Jurkat, Clone E6-1 (cell line): Measurements from ENCODE around the gene ST6GALNAC6.
"Not testable (repeated sequence)": the region's sequence is repeated elsewhere in the genome, so short reads cannot be mapped to it uniquely, and the experiment has no call there.

Source experiments
- DNase-seq: peaks from one replicate; pipeline ENCODE4 v3.0.0-alpha.2; 2011; ENCODE audit warnings: low read depth, low spot score
- H3K4me3 ChIP-seq: 2 replicates; pipeline ENCODE4 v1.5.1; 2011; ENCODE audit warnings: mild to moderate bottlenecking, low read length, control low read depth, moderate library complexity

Gene ST6GALNAC6

DNA sequence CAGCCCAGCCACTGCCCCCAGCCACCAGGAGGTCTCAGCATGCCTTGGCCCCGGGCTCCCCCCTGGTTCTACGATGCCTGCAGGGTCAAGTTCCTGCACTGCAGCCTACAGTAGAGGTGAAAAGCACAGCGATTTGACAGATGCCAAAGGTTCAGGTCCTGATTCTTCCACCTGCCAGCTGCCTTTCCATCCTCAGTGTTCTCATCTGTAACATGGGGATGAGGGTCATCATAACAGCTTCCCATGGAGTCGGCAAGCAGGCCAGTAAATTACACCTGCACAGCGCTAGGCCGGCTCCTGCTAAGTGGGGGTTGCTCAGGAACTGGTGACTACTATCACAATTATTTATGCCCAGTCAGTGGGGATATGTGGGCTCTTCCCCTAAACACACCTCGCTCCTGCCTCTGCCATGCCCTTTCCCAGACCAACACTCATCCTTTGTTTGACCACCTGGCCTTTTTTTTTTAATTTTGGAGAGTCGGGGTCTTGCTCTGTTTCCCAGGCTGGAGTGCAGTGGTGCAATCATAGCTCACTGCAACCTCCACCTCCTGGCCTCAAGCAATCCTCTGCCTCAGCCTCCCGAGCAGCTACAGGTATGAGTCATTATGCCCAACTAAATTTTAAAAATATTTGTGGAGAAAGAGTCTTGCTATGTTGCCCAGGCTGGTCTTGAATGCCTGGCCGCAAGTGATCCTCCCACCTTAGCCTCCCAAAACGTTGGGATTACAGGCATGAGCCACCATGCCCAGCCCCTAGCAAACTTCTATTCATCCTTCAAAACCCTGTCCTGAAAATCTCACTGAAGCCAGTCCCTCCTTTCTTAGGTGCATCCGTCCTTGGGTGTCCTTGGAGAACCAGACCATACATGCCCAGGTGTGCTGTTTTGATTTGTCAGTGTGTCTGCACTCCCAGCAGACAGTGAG lies 51.3 kb downstream of the ST6GALNAC6 start:
- H3K4me3 ChIP-seq = no peak overlapping the region

DNA sequence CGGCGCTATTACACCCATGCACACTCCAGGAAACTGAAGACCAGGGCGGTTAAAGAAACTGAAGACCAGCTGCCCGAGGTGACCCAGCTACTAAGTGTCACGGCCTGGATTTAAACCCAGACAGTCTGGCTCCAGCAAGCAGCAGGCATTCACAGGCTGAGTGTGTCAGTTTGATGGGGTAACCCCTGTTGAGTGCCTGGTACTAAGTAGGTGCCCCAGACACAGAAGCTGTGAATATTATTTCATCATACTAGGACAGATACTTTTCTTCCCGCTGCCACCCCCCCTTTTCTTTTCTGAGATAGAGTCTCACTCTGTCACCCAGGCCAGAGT lies 52.3 kb downstream of the ST6GALNAC6 start:
- no peak for DNase-seq
- no peak overlapping the region for H3K4me3 ChIP-seq

More for the DNA sequence above, 51.3 kb downstream of the ST6GALNAC6 start:
- DNase-seq = no peak

GRCh38 chr9:127846443-127847177 lies 52.8 kb downstream of the ST6GALNAC6 start:
- DNase-seq = no peak
- no peak overlapping the region for H3K4me3 ChIP-seq

DNA sequence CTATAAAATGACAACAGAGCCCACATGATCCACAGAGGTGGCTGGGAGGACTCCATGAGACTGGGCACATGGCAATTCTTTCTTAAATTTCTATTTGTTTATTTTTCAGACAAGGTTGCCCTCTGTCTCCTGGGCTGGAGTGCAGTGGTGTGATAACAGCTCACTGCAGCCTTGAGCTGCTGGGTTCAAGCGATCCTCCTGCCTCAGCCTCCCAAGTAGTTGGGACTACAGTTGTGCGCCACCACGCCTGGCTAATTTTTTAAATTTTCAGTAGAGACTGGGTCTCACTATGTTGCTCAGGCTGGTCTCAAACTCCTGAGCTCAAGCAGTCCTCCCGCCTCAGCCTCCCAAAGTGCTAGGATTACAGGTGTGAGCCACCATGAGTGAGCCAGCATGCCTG lies 53.8 kb downstream of the ST6GALNAC6 start:
- not testable (repeated sequence) for H3K4me3 ChIP-seq, DNase-seq

DNA sequence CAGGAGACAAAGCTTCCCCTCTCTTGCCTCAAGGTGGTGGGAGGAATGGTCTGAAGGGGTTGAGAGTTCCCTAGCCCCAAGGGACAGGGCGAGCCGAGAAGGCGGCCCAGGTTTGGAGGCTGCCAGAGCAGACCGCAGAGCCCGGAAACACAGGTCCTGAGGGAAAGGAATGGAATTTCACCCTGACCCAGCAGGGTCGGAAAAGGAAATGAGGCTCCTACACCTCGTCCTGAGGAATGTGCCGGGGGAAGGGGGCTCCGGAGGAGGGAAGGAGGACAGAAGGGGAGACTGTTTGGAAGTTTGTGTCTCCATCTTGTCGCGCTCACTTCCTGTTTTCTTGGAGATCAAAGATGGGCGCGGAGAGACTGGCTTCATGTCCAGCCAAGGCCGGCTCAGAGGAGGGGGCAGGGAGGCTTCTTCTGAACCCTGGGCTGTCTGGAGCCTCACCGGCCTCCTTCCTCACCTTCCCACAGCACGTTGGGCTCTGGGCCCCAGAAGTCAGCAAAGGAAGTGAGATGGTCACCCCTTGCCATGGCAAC lies 54.5 kb downstream of the ST6GALNAC6 start:
- no peak overlapping the region for H3K4me3 ChIP-seq
- DNase-seq = no peak

DNA sequence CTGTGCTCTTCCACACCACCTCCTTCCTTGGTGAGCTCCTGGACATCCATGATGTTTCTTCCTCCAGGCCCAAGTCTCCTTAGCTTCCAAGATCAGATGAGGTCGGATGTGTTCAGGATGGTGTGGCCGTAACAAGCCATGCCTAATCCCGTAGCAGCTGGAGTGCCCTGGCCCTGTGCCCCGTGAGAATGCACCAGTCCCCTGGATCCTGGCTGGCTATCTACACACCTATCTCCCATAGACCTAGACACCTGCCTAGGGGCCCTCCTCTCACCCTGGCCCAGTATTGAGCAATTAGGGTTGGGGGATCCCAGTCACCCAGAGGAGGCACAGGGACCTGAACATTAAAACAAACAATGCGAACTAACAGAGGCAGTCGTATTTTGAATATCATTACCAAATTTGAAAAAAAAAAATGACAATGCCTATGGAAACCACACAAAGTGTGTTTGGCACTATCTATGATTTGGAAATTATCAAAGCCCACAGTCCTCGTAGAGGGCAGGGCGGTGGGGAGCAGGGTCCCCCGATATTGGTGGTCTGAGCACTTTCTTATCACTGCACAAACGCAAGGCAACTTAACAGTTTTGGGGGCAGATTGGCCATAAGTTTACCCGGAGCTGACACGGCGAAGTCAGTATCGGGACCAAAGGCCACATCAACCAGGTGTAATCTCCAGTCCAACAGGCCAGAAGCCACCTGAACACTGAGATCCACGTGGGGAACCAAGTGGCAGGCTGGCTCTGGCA lies 58.1 kb downstream of the ST6GALNAC6 start:
- H3K4me3 ChIP-seq = no peak overlapping the region
- DNase-seq = no peak

DNA sequence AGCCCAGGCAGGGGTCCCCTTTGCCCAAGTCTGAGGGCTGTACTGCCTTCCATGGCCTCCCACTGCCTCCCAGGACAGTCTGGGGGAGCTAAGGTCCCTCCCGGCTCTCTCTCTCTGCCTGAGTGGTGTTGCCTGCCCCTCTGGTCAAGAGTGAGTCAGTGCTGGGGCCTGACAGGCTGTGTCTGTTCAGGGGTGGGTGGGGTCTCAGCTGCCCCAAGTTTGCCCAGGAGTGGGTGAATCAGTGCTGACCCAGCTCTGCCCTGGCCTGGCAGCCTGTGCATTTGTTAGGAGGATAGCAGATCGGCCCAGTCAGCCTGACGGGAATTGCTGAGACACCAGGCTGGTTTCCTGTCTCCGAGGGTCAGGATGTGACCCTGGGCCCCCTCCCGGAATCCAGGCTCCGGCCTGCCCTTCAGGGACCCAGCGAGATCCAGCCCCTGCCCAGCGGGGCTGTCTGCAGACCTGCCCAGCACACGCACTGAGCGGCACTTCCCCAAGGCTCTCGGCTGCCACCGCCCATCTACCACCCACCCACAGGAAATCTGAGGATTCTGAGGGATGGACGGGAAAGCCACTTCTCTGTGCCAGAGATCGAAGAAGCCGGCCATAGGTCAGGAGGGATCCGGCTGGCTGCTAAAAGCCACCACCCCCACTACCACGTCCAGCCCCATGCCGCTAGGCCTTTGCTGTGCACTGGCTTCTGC lies 60.9 kb downstream of the ST6GALNAC6 start:
- no peak overlapping the region for H3K4me3 ChIP-seq
- DNase-seq = no peak

DNA sequence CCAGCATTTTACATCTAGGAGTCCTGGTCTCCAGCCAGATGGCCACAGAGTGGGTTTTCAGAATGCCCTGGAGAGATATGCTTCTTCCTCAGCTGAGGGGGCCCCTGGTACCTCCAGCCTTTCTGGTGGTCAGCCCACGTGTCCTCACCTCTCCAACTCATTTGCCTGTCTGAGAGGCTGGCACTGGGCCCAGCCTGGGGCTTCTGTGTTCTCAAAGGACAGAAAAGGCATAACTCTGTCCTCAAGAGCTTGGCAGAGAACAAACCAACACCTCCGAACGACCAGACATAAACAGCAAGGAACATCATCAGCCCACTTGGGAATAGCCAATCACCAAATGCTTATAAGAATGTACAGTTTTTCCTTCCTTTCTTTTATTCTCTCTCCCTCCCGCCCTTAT lies 62.1 kb downstream of the ST6GALNAC6 start:
- DNase-seq = no peak

GRCh38 chr9:127836561-127836960 lies 62.8 kb downstream of the ST6GALNAC6 start:
- DNase-seq, H3K4me3 ChIP-seq: not testable (repeated sequence)

More for the DNA sequence above, 62.1 kb downstream of the ST6GALNAC6 start:
- H3K4me3 ChIP-seq = no peak overlapping the region

DNA sequence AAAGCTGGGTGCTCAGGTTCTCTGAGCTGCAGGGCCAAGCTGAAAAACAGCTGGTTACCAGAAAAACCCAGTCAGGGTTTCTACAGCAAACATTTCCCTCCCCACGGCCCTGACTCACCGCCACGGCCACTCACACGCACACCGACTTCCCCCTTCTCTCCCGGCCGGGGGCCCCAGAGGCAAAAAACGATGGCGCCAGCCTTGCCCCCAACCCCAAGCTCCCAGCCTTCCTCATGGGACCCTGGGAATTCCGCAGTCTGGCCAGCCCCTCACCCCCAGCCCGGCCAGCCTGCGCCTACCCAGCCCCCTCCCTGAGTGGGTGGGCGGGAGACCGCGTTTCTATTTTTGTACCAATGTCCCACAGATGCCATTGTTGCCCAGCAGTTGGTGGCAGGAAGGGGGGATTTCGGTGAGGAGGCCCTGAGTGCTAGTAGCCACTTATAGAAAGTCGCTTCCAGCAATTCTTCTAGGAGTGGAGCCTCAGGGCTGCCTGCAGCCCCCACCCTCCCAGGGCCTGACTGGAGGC lies 63.3 kb downstream of the ST6GALNAC6 start:
- no peak overlapping the region for H3K4me3 ChIP-seq
- DNase-seq = no peak
